ENCODE data around the gene RPA1. TPM values are rescaled to one million over a fixed set of nuclear protein-coding genes. Genes with fewer than 3 reads are reported as not detected.

The RPA1 gene
- total and polyA plus RNA-seq, 7 donors = 22.1 to 82.1 (median 52.6) TPM

- Histone ChIP-seq H3K4me3 (no peak overlapping the region), H3K27ac (no peak overlapping the region), H3K27me3 (ENCODE audit: insufficient read depth in 3 of 3, low read length in 2 of 3) (no peaks in the 10 kb centered on the region), H3K9me3 (no peaks in the 10 kb centered on the region), H3K36me3 (ENCODE audit: insufficient read depth in 1 of 2, low read depth in 1 of 2) (peaks cover 14 to 97% of the 10 kb centered on the region in 2 donors), H3K4me1 (no peaks in the 10 kb centered on the region)
- ATAC-seq (peak in 3 of 4 donors; percentile 43 to 69 (median 59)), DNase-seq (no peak)
- intact Hi-C loops (cut with DNase I) = no loop called here
- 77 to 82% (median 80%) methylated on average over 10 of the region's 10 CpGs for WGBS, 3 donors
- TF ChIP-seq CTCF (IDR thresholded peaks at IDR 0.05) = peak; percentile 49
These were observed 53.0 kb downstream of the RPA1 start for GRCh38 chr17:1882836-1883235.

- Histone ChIP-seq H3K4me3 (no peak overlapping the region), H3K36me3 (ENCODE audit: insufficient read depth in 1 of 2, low read depth in 1 of 2) (peaks cover 12 to 97% of the 10 kb centered on the region in 2 donors), H3K27ac (no peak overlapping the region), H3K27me3 (ENCODE audit: insufficient read depth in 3 of 3, low read length in 2 of 3) (no peaks in the 10 kb centered on the region), H3K9me3 (no peaks in the 10 kb centered on the region), H3K4me1 (no peaks in the 10 kb centered on the region)
- intact Hi-C loops (cut with DNase I) = no loop called here
- DNase-seq (no peak), ATAC-seq (no peak)
- no peak for TF ChIP-seq CTCF (IDR thresholded peaks at IDR 0.05)
- 95 to 97% (median 96%) methylated on average over 16 of the region's 16 CpGs for WGBS, 3 donors
These were observed 53.7 kb downstream of the RPA1 start for GRCh38 chr17:1883536-1883935.

GRCh38 chr17:1888741-1889140 is 58.9 kb downstream of the RPA1 start:
- peaks cover 10 to 100% of the 10 kb centered on the region in 2 donors for H3K36me3 ChIP-seq (ENCODE audit: insufficient read depth in 1 of 2, low read depth in 1 of 2)
- ATAC-seq (no peak), DNase-seq (no peak)
- no peaks in the 10 kb centered on the region for H3K9me3 ChIP-seq
- TF ChIP-seq CTCF (IDR thresholded peaks at IDR 0.05) = no peak
- 88 to 96% (median 92%) methylated on average over 14 of the region's 14 CpGs for WGBS, 3 donors
- H3K27ac ChIP-seq = no peak overlapping the region
- H3K27me3 ChIP-seq (ENCODE audit: insufficient read depth in 3 of 3, low read length in 2 of 3) = no peaks in the 10 kb centered on the region
- no peaks in the 10 kb centered on the region for H3K4me1 ChIP-seq
- H3K4me3 ChIP-seq = no peak overlapping the region
- intact Hi-C loops (cut with DNase I) = no loop called here

GRCh38 chr17:1890758-1891450 is 61.1 kb downstream of the RPA1 start:
- ATAC-seq (no peak), DNase-seq (no peak)
- Histone ChIP-seq H3K4me1 (no peaks in the 10 kb centered on the region), H3K36me3 (ENCODE audit: insufficient read depth in 1 of 2, low read depth in 1 of 2) (peaks cover 6 to 100% of the 10 kb centered on the region in 2 donors), H3K27me3 (ENCODE audit: insufficient read depth in 3 of 3, low read length in 2 of 3) (no peaks in the 10 kb centered on the region), H3K4me3 (no peak overlapping the region), H3K27ac (no peak overlapping the region), H3K9me3 (no peaks in the 10 kb centered on the region)
- 72 to 83% (median 73%) methylated on average over 15 of the region's 15 CpGs for WGBS, 3 donors
- intact Hi-C loops (cut with DNase I) = no loop called here
- no peak for TF ChIP-seq CTCF (IDR thresholded peaks at IDR 0.05)
